HepG2 (cell line): ENCODE measurements around the gene IRS1. TPM values are rescaled to one million over a fixed set of nuclear protein-coding genes. Genes with fewer than 3 reads are reported as not detected.

Experiments used
- ATAC-seq: fragments of 200-7000 bp; cut with Tn5 transposase; 3 replicates; pipeline ENCODE4 v1.9.1; 2020; ENCODE audit warnings: mild to moderate bottlenecking, moderate library complexity
- BruUV-seq: library from RNA; stranded (reverse); fragments of 400-500 nt; replicated peaks from 2 replicates; lab custom pipeline; 2021; lab: Mats Ljungman, UMichigan
- CTCF ChIA-PET: fragments of 300-600 bp; formaldehyde crosslinking; extraction: SDS; loops from one replicate; lab custom pipeline; 2021; ENCODE audit warnings: low total read pairs, inconsistent platforms, low intra/inter-chr PET ratio; lab: Yijun Ruan, JAX
- POLR2A ChIA-PET: fragments of 350-600 bp; sonication (Branson Sonifier 250); formaldehyde crosslinking; loops from one replicate; lab custom pipeline; 2020; ENCODE audit warnings: antibody characterized with exemption, inconsistent platforms; lab: Yijun Ruan, JAX
- DNase-seq: peaks from one replicate; pipeline ENCODE4 v3.0.0-alpha.2; 2015; ENCODE audit warnings: low spot score
- FAIRE-seq: peaks from 3 replicates; lab custom pipeline; 2011; peaks lifted over from hg19 to GRCh38; lab: Jason Lieb, UNC
- H2AFZ ChIP-seq: one replicate; pipeline ENCODE4 v1.6.1; 2011; ENCODE audit warnings: low read length, inconsistent platforms
- H3K27ac ChIP-seq: fragments of 300-600 bp; 3 replicates; pipeline ENCODE4 v1.8.0; 2011; ENCODE audit warnings: mixed run types, mild to moderate bottlenecking, mixed read lengths, low read length, inconsistent platforms; ENCODE audit not compliant: insufficient read depth; ENCODE audit errors: extremely low read length
- H3K27me3 ChIP-seq, 2 experiments: fragments of 200-600 bp in 1 of 2; 2 replicates in 1 of 2; 3 replicates in 1 of 2; pipeline versions ENCODE4 v1.6.0 to v1.8.0; 2011; ENCODE audit warnings: low read length in 2 of 2, mild to moderate bottlenecking in 2 of 2, moderate library complexity in 2 of 2, inconsistent platforms in 1 of 2; ENCODE audit not compliant: insufficient read depth in 2 of 2, control insufficient read depth in 1 of 2
- H3K36me3 ChIP-seq, 2 experiments: fragments of 200-600 bp in 1 of 2; replicated peaks in 1 of 2; 2 replicates in 1 of 2; 3 replicates in 1 of 2; pipeline versions ENCODE4 v1.5.1 to v1.8.0; 2011; ENCODE audit warnings: low read length in 2 of 2, inconsistent platforms in 1 of 2; ENCODE audit not compliant: insufficient read depth in 2 of 2, control insufficient read depth in 1 of 2
- H3K4me1 ChIP-seq: 2 replicates; pipeline ENCODE4 v1.5.1; 2012; ENCODE audit warnings: low read length, inconsistent platforms; ENCODE audit not compliant: insufficient read depth
- H3K4me2 ChIP-seq: 2 replicates; pipeline ENCODE4 v1.6.0; 2011; ENCODE audit warnings: low read depth, low read length, inconsistent platforms
- H3K4me3 ChIP-seq, 3 experiments: fragments of 200-600 bp in 1 of 3; sonication (generic), shearing (Covaris generic) in 1 of 3; replicated peaks in 1 of 3; 2 replicates each; pipeline ENCODE4 v1.5.1; 2011 to 2016; ENCODE audit warnings: low read length in 3 of 3, inconsistent platforms in 2 of 3, low read depth in 2 of 3, mild to moderate bottlenecking in 2 of 3, control low read depth in 1 of 3, mixed read lengths in 1 of 3; ENCODE audit not compliant: insufficient read depth in 1 of 3
- H3K79me2 ChIP-seq: one replicate; pipeline ENCODE4 v1.6.1; 2011; ENCODE audit warnings: low read length, inconsistent platforms; ENCODE audit not compliant: insufficient read depth
- H3K9ac ChIP-seq: 2 replicates; pipeline ENCODE4 v1.6.0; 2011; ENCODE audit warnings: mild to moderate bottlenecking, low read depth, low read length, inconsistent platforms; ENCODE audit not compliant: insufficient read depth
- H3K9me3 ChIP-seq: 2 replicates; pipeline ENCODE4 v1.5.1; 2012; ENCODE audit warnings: mild to moderate bottlenecking, low read length
- H4K20me1 ChIP-seq: 2 replicates; pipeline ENCODE4 v1.6.0; 2011; ENCODE audit warnings: inconsistent platforms, mild to moderate bottlenecking, low read length, moderate library complexity; ENCODE audit not compliant: insufficient read depth
- BRD4 ChIP-seq: sonication (generic); formaldehyde crosslinking; IDR thresholded peaks from 2 replicates; pipeline ENCODE4 v1.4.0; 2020; ENCODE audit warnings: missing genetic modification reagents
- GPBP1L1 ChIP-seq: sonication (generic); formaldehyde crosslinking; IDR thresholded peaks from 2 replicates; pipeline ENCODE4 v1.5.0; 2020; ENCODE audit warnings: mild to moderate bottlenecking, missing genetic modification reagents
- SAFB2 ChIP-seq: sonication (generic); formaldehyde crosslinking; IDR thresholded peaks from 2 replicates; pipeline ENCODE4 v1.5.1; 2020; ENCODE audit warnings: missing genetic modification reagents, low read depth, mild to moderate bottlenecking, borderline replicate concordance
- SPEN ChIP-seq: sonication (generic); formaldehyde crosslinking; IDR thresholded peaks from 2 replicates; pipeline ENCODE4 v1.5.1; 2020; ENCODE audit warnings: low read depth, mild to moderate bottlenecking, missing genetic modification reagents
- YY1 ChIP-seq: IDR thresholded peaks from 2 replicates; pipeline ENCODE4 v1.6.1; 2011; ENCODE audit warnings: low read length, low read depth, moderate library complexity, mild to moderate bottlenecking; ENCODE audit not compliant: insufficient read depth, insufficient replicate concordance
- ZBTB26 ChIP-seq: IDR thresholded peaks from 2 replicates; pipeline ENCODE4 v1.6.1; 2016; ENCODE audit warnings: missing compliant biosample characterization, missing genetic modification reagents, borderline replicate concordance
- ZNF280D ChIP-seq: sonication (generic); formaldehyde crosslinking; IDR thresholded peaks from 2 replicates; pipeline ENCODE4 v1.5.1; 2020; ENCODE audit warnings: mild to moderate bottlenecking, missing genetic modification reagents
- ZNF772 ChIP-seq: sonication (generic); formaldehyde crosslinking; IDR thresholded peaks from 2 replicates; pipeline ENCODE4 v1.5.0; 2020; ENCODE audit warnings: mild to moderate bottlenecking, missing genetic modification reagents
- ZUFSP ChIP-seq: sonication (generic); formaldehyde crosslinking; IDR thresholded peaks from 2 replicates; pipeline ENCODE4 v1.9.0; 2021; ENCODE audit warnings: missing genetic modification reagents, mild to moderate bottlenecking, borderline replicate concordance
- WGBS: methylation state at CpG from one replicate; pipeline ENCODE4 v1.1.6; 2017; ENCODE audit warnings: low lambda C conversion rate; 5-methylcytosine and 5-hydroxymethylcytosine counted together
- in situ Hi-C: cut with HindIII; loops from 2 replicates; pipeline ENCODE4 v1.10.0; 2017; ENCODE audit warnings: low pct_unique_long_range_greater_than_20kb; ENCODE audit not compliant: extremely low pct_ligation_motif_present
- intact Hi-C: fragments of 100-400 bp; cut with micrococcal nuclease; formaldehyde crosslinking; loops from one replicate; pipeline ENCODE4 v1.10.0; 2022; ENCODE audit not compliant: unreplicated experiment
- polyA plus RNA-seq, 8 experiments: library from polyadenylated mRNA; depleted of rRNA in 3 of 8; stranded (reverse) in 7 of 8; unstranded in 1 of 8; fragments of >200 nt; fragmentation: Illumina TruSeq in 4 of 8; extraction: Trizol in 4 of 8; gene quantifications; 2 replicates each; pipeline versions ENCODE4 v1.2.1 to v1.2.3, GENCODE V29; 2011 to 2016; ENCODE audit warnings: low read depth in 4 of 8, missing spikeins in 1 of 8, mixed read lengths in 1 of 8; ENCODE audit not compliant: insufficient read depth in 1 of 8
- total RNA-seq, 5 experiments: library from RNA; depleted of rRNA; stranded (reverse); fragments of >200 nt; fragmentation: Illumina TruSeq; extraction: Trizol; gene quantifications; 2 replicates each; pipeline ENCODE4 v1.2.3, GENCODE V29; 2016; ENCODE audit warnings: low read depth in 1 of 5

Gene IRS1
- total and polyA plus RNA-seq, 2 of the 13 experiments (the other 11 are each of a cell fraction or from before 2014, with no cell fraction given): 8.7 to 9.0 TPM

GRCh38 chr2:226838722-226839121, 39.1 kb upstream of the IRS1 start (continued):
- no peak for TF ChIP-seq SPEN
- TF ChIP-seq SAFB2: no peak
- TF ChIP-seq GPBP1L1 (CRISPR knock-in tag): no peak
- no peak for TF ChIP-seq BRD4 (CRISPR knock-in tag)
- no peak for TF ChIP-seq ZBTB26 (CRISPR knock-in tag)
- TF ChIP-seq ZUFSP: no peak

GRCh38 chr2:226837787-226838603, 38.4 kb upstream of the IRS1 start:
- ChIA-PET CTCF (no interaction called here), POLR2A (interaction anchor here (1.5 to 2.7 kb wide), 2 partner anchors 35 to 37 kb away, joined by 4 to 15 read pairs; no protein-coding TSS in a partner anchor)
- Histone ChIP-seq H3K27ac (no peak overlapping the region), H3K79me2 (no peaks in the 10 kb centered on the region), H3K4me3 (peak overlapping the region in 1 of 3 experiments; percentile 77; a peak in 1 of 6 replicates), H3K9me3 (no peaks in the 10 kb centered on the region), H3K4me2 (peak overlapping the region; percentile 88), H3K36me3 (no peaks in the 10 kb centered on the region), H3K4me1 (peaks cover 36% of the 10 kb centered on the region), H2AFZ (no peak overlapping the region), H3K9ac (no peak overlapping the region; the same call in 1 of the 2 replicates), H4K20me1 (no peaks in the 10 kb centered on the region), H3K27me3 (no peaks in the 10 kb centered on the region)
- in situ Hi-C loops: no loop called here
- ATAC-seq: no peak
- FAIRE-seq: no peak
- DNase-seq: no peak
- intact Hi-C loops: no loop called here
- no TSS peak for BruUV-seq
- WGBS: 87% methylated on average over 12 of the region's 12 CpGs
- peak; percentile 64; the same call in 1 of the 2 replicates for TF ChIP-seq ZNF280D (CRISPR knock-in tag)
- no peak for TF ChIP-seq YY1
- no peak for TF ChIP-seq ZNF772 (CRISPR knock-in tag)
